CD14-positive monocyte (primary cell): ENCODE data around the gene FXYD1. TPM values are rescaled to one million over a fixed set of nuclear protein-coding genes. Genes with fewer than 3 reads are reported as not detected.

Experiments
- DNase-seq, 3 donors: peaks; one replicate each; pipeline ENCODE4 v3.0.0-alpha.2; 2011 to 2022
- H2AFZ ChIP-seq: 2 replicates; pipeline ENCODE4 v1.6.0; 2012; ENCODE audit warnings: mild to moderate bottlenecking, low read depth, low read length, inconsistent platforms; ENCODE audit not compliant: insufficient read depth, poor library complexity, severe bottlenecking
- H3K27ac ChIP-seq, 2 donors: 1 replicate in 1 of 2; 2 replicates in 1 of 2; pipeline ENCODE4 v1.5.1; 2012 to 2013; ENCODE audit warnings: low read length in 2 of 2, control low read depth in 1 of 2, inconsistent platforms in 1 of 2, low read depth in 1 of 2, mild to moderate bottlenecking in 1 of 2
- H3K27me3 ChIP-seq, 2 donors: one replicate each; pipeline versions ENCODE4 v1.6.0 to v1.6.1; 2011 to 2013; ENCODE audit warnings: low read length in 2 of 2; ENCODE audit not compliant: control insufficient read depth in 2 of 2, insufficient read depth in 2 of 2
- H3K36me3 ChIP-seq, 2 donors: replicated peaks in 1 of 2; 1 replicate in 1 of 2; 2 replicates in 1 of 2; pipeline versions ENCODE4 v1.5.1 to v1.6.1; 2012 to 2013; ENCODE audit warnings: low read length in 2 of 2, control low read depth in 1 of 2, inconsistent platforms in 1 of 2, mild to moderate bottlenecking in 1 of 2; ENCODE audit not compliant: insufficient read depth in 2 of 2, control insufficient read depth in 1 of 2
- H3K4me1 ChIP-seq, 2 donors: 1 replicate in 1 of 2; 2 replicates in 1 of 2; pipeline versions ENCODE4 v1.5.1 to v1.6.1; 2012 to 2013; ENCODE audit warnings: low read length in 2 of 2, control low read depth in 1 of 2, inconsistent platforms in 1 of 2, mild to moderate bottlenecking in 1 of 2, moderate library complexity in 1 of 2; ENCODE audit not compliant: insufficient read depth in 2 of 2, control insufficient read depth in 1 of 2
- H3K4me2 ChIP-seq: replicated peaks from 2 replicates; pipeline ENCODE3; 2012; ENCODE audit warnings: low read length, moderate library complexity, mild to moderate bottlenecking; ENCODE audit not compliant: poor library complexity, severe bottlenecking; ENCODE audit errors: extremely low read depth
- H3K4me3 ChIP-seq, 3 experiments: fragments of 200-600 bp in 1 of 3; sonication (generic) in 1 of 3; replicated peaks in 1 of 3; 1 replicate in 2 of 3; 2 replicates in 1 of 3; pipeline ENCODE4 v1.5.1; 2011 to 2013; ENCODE audit warnings: low read length in 3 of 3, mild to moderate bottlenecking in 3 of 3, control low read depth in 2 of 3, low read depth in 2 of 3, inconsistent platforms in 1 of 3, moderate library complexity in 1 of 3
- H3K79me2 ChIP-seq: 2 replicates; pipeline ENCODE4 v1.6.0; 2012; ENCODE audit warnings: mild to moderate bottlenecking, control low read depth, inconsistent platforms, low read length, moderate library complexity; ENCODE audit not compliant: insufficient read depth
- H3K9ac ChIP-seq: 2 replicates; pipeline ENCODE4 v1.6.0; 2017; ENCODE audit warnings: low read length, mild to moderate bottlenecking; ENCODE audit not compliant: insufficient read depth, poor library complexity, severe bottlenecking
- H3K9me3 ChIP-seq, 2 donors: replicated peaks in 1 of 2; 1 replicate in 1 of 2; 2 replicates in 1 of 2; pipeline versions ENCODE4 v1.5.1 to v1.6.1; 2012 to 2013; ENCODE audit warnings: low read length in 2 of 2, control low read depth in 1 of 2; ENCODE audit not compliant: control insufficient read depth in 1 of 2, insufficient read depth in 1 of 2
- H4K20me1 ChIP-seq: 2 replicates; pipeline ENCODE4 v1.6.0; 2012; ENCODE audit warnings: mild to moderate bottlenecking, low read length, control low read depth, moderate library complexity; ENCODE audit not compliant: insufficient read depth
- H3K27ac Mint-ChIP-seq, 7 donors: one replicate each; pipeline ENCODE4 v1.8.0; 2020; ENCODE audit warnings: mild to moderate bottlenecking in 7 of 7, mixed read lengths in 7 of 7, moderate library complexity in 6 of 7, inconsistent platforms in 2 of 7
- H3K27me3 Mint-ChIP-seq, 3 donors: one replicate each; pipeline ENCODE4 v1.8.0; 2021 to 2022; ENCODE audit warnings: low read depth in 3 of 3, mild to moderate bottlenecking in 3 of 3, mixed read lengths in 3 of 3, moderate library complexity in 3 of 3, inconsistent platforms in 1 of 3
- H3K36me3 Mint-ChIP-seq, 2 donors: one replicate each; pipeline ENCODE4 v1.8.0; 2020; ENCODE audit warnings: mixed read lengths in 2 of 2, inconsistent platforms in 1 of 2, mild to moderate bottlenecking in 1 of 2
- H3K4me1 Mint-ChIP-seq: one replicate; pipeline ENCODE4 v1.8.0; 2020; ENCODE audit warnings: mild to moderate bottlenecking, mixed read lengths
- H3K4me3 Mint-ChIP-seq, 2 donors: one replicate each; pipeline ENCODE4 v1.8.0; 2020; ENCODE audit warnings: mild to moderate bottlenecking in 2 of 2, mixed read lengths in 2 of 2, moderate library complexity in 1 of 2
- H3K9me3 Mint-ChIP-seq, 7 donors: one replicate each; pipeline ENCODE4 v1.8.0; 2020 to 2022; ENCODE audit warnings: mixed read lengths in 7 of 7, mild to moderate bottlenecking in 6 of 7, moderate library complexity in 6 of 7, inconsistent platforms in 2 of 7
- CTCF ChIP-seq: fragments of 200-600 bp; IDR thresholded peaks from one replicate; pipeline ENCODE4 v1.8.0; 2022; ENCODE audit warnings: antibody characterized with exemption, mild to moderate bottlenecking
- WGBS: methylation state at CpG from one replicate; pipeline ENCODE4 v1.1.5; 2013; ENCODE audit warnings: missing lambda C conversion rate; ENCODE audit not compliant: insufficient coverage; 5-methylcytosine and 5-hydroxymethylcytosine counted together
- intact Hi-C, 2 donors: fragments of 100-400 bp; cut with micrococcal nuclease; formaldehyde crosslinking; loops; one replicate each; pipeline versions ENCODE4 v1.15.0 to v1.15.1; 2023
- polyA plus RNA-seq, 3 donors: library from polyadenylated mRNA; depleted of rRNA in 1 of 3; unstranded in 2 of 3; stranded (reverse) in 1 of 3; fragments of 300-500 nt in 2 of 3; fragments of >200 nt in 1 of 3; fragmentation: Illumina TruSeq in 2 of 3; gene quantifications; 1 replicate in 2 of 3; 2 replicates in 1 of 3; pipeline ENCODE4 v1.2.3, GENCODE V29; 2012 to 2021

FXYD1 gene
- polyA plus RNA-seq, 3 donors = 0.25 to 0.74 TPM; not detected in 1

DNA sequence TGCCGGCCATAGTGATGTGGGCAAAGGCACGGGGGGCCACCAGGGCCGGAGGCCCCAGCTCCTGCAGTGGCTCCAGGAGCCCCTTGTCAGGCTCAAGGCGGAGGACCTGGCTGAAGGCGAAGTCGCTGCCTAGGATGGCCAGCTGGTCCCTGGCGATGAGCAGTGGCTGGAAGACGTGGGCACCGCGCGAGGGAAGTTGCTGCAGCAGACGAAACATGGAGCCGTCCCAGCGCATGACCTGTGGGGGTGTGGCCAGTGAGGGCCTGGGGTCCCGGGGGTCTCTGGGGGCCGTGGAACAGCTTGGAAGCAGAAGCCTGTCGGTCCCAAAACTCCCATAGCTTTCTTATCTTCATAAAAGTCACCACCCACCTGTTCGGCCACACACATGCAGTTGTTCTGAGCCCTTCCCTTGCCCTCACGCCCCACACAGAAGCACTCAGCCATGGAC, 13.3 kb upstream of the FXYD1 start:
- no peak overlapping the region for H3K27ac ChIP-seq
- no peaks in the 10 kb centered on the region for H3K27me3 ChIP-seq
- intact Hi-C loops = no loop called here
- H3K4me2 ChIP-seq = peak overlapping the region; percentile 88
- TF ChIP-seq CTCF = no peak
- DNase-seq = no peak
- no peak overlapping the region for H3K4me3 ChIP-seq
- no peak overlapping the region for H3K9ac ChIP-seq
- no peaks in the 10 kb centered on the region for H3K36me3 ChIP-seq
- Mint-ChIP-seq H3K36me3 (no peaks in the 10 kb centered on the region), H3K4me1 (peaks cover 26% of the 10 kb centered on the region), H3K9me3 (no peaks in the 10 kb centered on the region), H3K27me3 (peaks cover 0 to 8% (median 7%) of the 10 kb centered on the region in 3 donors), H3K4me3 (no peak overlapping the region), H3K27ac (no peak overlapping the region)
- no peaks in the 10 kb centered on the region for H3K9me3 ChIP-seq
- H4K20me1 ChIP-seq = no peaks in the 10 kb centered on the region
- peaks cover 18 to 25% of the 10 kb centered on the region in 2 donors for H3K4me1 ChIP-seq
- no peaks in the 10 kb centered on the region for H3K79me2 ChIP-seq
- H2AFZ ChIP-seq = peak overlapping the region; percentile 94
- WGBS = 79% methylated on average over 8 of the region's 19 CpGs

GRCh38 chr19:35125749-35126623, 12.6 kb upstream of the FXYD1 start:
- Mint-ChIP-seq H3K27me3 (peaks cover 0 to 8% (median 7%) of the 10 kb centered on the region in 3 donors), H3K4me3 (no peak overlapping the region), H3K36me3 (no peaks in the 10 kb centered on the region), H3K27ac (peak overlapping the region in 1 of 7 donors; percentile 65), H3K9me3 (no peaks in the 10 kb centered on the region), H3K4me1 (peaks cover 19% of the 10 kb centered on the region)
- no peak for DNase-seq
- Histone ChIP-seq H3K36me3 (no peaks in the 10 kb centered on the region), H3K4me2 (no peak overlapping the region), H4K20me1 (no peaks in the 10 kb centered on the region), H3K9me3 (no peaks in the 10 kb centered on the region), H3K4me3 (no peak overlapping the region), H3K4me1 (peaks cover 12 to 18% of the 10 kb centered on the region in 2 donors), H3K9ac (no peak overlapping the region), H3K79me2 (no peaks in the 10 kb centered on the region), H3K27ac (no peak overlapping the region), H2AFZ (no peak overlapping the region), H3K27me3 (no peaks in the 10 kb centered on the region)
- intact Hi-C loops = no loop called here
- WGBS = 94% methylated on average over 34 of the region's 35 CpGs
- TF ChIP-seq CTCF = no peak
